ENCODE results near the gene GDPD5.

Gene GDPD5

GRCh38 chr11:75428989-75429640 is 96.6 kb downstream of the GDPD5 start:
- ATAC-seq = no peak
- TF ChIP-seq ZNF70 (CRISPR knock-in tag; IDR thresholded peaks at IDR 0.05) (no peak), PATZ1 (CRISPR knock-in tag; IDR thresholded peaks at IDR 0.05; ENCODE audit: borderline replicate concordance) (no peak), ZFP3 (CRISPR knock-in tag; IDR thresholded peaks at IDR 0.05) (no peak), SNAI2 (CRISPR knock-in tag; IDR thresholded peaks at IDR 0.05) (no peak), ARNTL (CRISPR knock-in tag; IDR thresholded peaks at IDR 0.05; ENCODE audit: borderline replicate concordance, low read depth) (no peak), CSDC2 (CRISPR knock-in tag; IDR thresholded peaks at IDR 0.05) (no peak), OSR1 (CRISPR knock-in tag; IDR thresholded peaks at IDR 0.05) (no peak), ISL1 (CRISPR knock-in tag; IDR thresholded peaks at IDR 0.05) (no peak), ZNF565 (CRISPR knock-in tag; conservative IDR thresholded peaks at IDR 0.05; ENCODE audit: low read depth) (no peak), PPARA (CRISPR knock-in tag; IDR thresholded peaks at IDR 0.05; ENCODE audit: borderline replicate concordance) (no peak), RARB (CRISPR knock-in tag; IDR thresholded peaks at IDR 0.05) (no peak), CSRNP3 (CRISPR knock-in tag; IDR thresholded peaks at IDR 0.05) (no peak), POU6F1 (CRISPR knock-in tag; IDR thresholded peaks at IDR 0.05; ENCODE audit: borderline replicate concordance, low read depth) (no peak)

GRCh38 chr11:75428281-75428724 is 97.4 kb downstream of the GDPD5 start:
- TF ChIP-seq ISL1 (CRISPR knock-in tag; IDR thresholded peaks at IDR 0.05) = no peak
- no peak for TF ChIP-seq SNAI2 (CRISPR knock-in tag; IDR thresholded peaks at IDR 0.05)
- peak; percentile 97 for ATAC-seq

GRCh38 chr11:75427181-75427580 is 98.6 kb downstream of the GDPD5 start:
- no peak for ATAC-seq

More at GRCh38 chr11:75427181-75427580, 98.6 kb downstream of the GDPD5 start:
- TF ChIP-seq ZNF8 (CRISPR knock-in tag; IDR thresholded peaks at IDR 0.05) (no peak), POU6F1 (CRISPR knock-in tag; IDR thresholded peaks at IDR 0.05; ENCODE audit: borderline replicate concordance, low read depth) (no peak), ESRRG (CRISPR knock-in tag; IDR thresholded peaks at IDR 0.05) (no peak), ZFP30 (CRISPR knock-in tag; IDR thresholded peaks at IDR 0.05) (no peak), PATZ1 (CRISPR knock-in tag; IDR thresholded peaks at IDR 0.05; ENCODE audit: borderline replicate concordance) (no peak), ZNF70 (CRISPR knock-in tag; IDR thresholded peaks at IDR 0.05) (no peak), TOX (CRISPR knock-in tag; IDR thresholded peaks at IDR 0.05; ENCODE audit: borderline replicate concordance) (no peak), OSR1 (CRISPR knock-in tag; IDR thresholded peaks at IDR 0.05) (no peak), GLIS3 (CRISPR knock-in tag; IDR thresholded peaks at IDR 0.05) (no peak), ZNF565 (CRISPR knock-in tag; conservative IDR thresholded peaks at IDR 0.05; ENCODE audit: low read depth) (no peak), CSDC2 (CRISPR knock-in tag; IDR thresholded peaks at IDR 0.05) (no peak)
